Germinal center (tissue), 1 donor: ENCODE data around the gene NUDT17.
A peak's percentile ranks its signal among the peaks of the same experiment; 100 is the strongest.

ENCODE experiments used
- DNase-seq: peaks from one replicate; pipeline ENCODE4 v3.0.0; 2012; ENCODE audit warnings: mixed read lengths, low spot score

Gene NUDT17

DNA sequence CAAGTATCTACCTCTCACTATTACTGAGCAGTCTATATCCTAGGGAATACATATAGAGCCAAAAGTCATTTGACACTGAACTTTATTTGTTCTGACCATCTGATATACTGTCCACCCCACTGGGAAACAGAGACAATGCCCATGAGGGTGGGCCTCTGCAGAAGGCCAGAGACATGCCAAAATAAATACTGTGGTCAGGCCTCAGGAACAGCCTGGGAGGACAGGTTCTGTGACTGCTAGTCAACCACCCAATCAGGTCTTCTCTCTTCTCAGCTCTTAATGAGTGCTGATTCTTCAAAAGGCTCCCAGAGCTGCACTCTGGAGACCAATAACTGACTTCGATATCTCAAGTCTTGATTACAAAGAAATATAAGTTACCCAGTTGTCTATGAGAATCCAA is 45.7 kb downstream of the NUDT17 start:
- no peak for DNase-seq

- DNase-seq: peak; percentile 67
Measured at GRCh38 chr1:145891587-145892485, 46.4 kb downstream of the NUDT17 start.

GRCh38 chr1:145892486-145893087 is 47.2 kb downstream of the NUDT17 start:
- DNase-seq: no peak

GRCh38 chr1:145893306-145894055 is 48.1 kb downstream of the NUDT17 start:
- no peak for DNase-seq

GRCh38 chr1:145895471-145895870 is 50.0 kb downstream of the NUDT17 start:
- DNase-seq: no peak

DNA sequence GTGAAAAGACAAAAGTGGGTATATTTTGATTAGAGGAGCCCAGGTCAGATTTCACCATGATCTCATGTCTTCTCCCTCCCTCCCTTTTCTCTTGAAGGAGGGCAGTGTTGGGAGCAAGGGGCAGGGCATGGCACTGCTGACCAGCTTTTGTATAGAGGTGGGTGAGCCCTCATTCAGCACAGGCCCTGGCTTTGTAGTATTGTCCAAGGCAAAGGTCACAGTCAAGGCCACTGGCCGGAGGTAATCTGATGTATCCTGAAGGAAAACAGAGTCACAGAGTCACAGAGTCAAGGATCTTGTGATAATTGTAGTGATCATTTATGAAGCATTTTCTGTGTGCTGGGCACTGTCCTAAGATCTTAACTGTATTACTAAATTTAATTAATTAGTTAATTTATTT is 52.5 kb downstream of the NUDT17 start:
- no peak for DNase-seq
